SJCRH30 (cell line): ENCODE measurements around the gene CENPVL1. TPM values are rescaled to one million over a fixed set of nuclear protein-coding genes. Genes with fewer than 3 reads are reported as not detected.

Experiments used
- DNase-seq, 2 experiments: peaks; one replicate each; pipeline ENCODE4 v3.0.0-alpha.2; 2015 to 2020
- H3K27ac ChIP-seq: fragments of 250-450 bp; sonication (Bioruptor Pico); 2 replicates; pipeline ENCODE4 v1.5.1; 2020; ENCODE audit warnings: mild to moderate bottlenecking, moderate library complexity
- H3K27me3 ChIP-seq: fragments of 250-450 bp; sonication (Bioruptor Pico); 2 replicates; pipeline ENCODE4 v1.5.1; 2020; ENCODE audit warnings: mild to moderate bottlenecking, moderate library complexity
- H3K36me3 ChIP-seq: fragments of 250-450 bp; sonication (Bioruptor Pico); 2 replicates; pipeline ENCODE4 v1.5.1; 2020; ENCODE audit warnings: mild to moderate bottlenecking, moderate library complexity
- H3K4me1 ChIP-seq: fragments of 250-450 bp; sonication (Bioruptor Pico); 2 replicates; pipeline ENCODE4 v1.5.1; 2020; ENCODE audit warnings: mild to moderate bottlenecking, moderate library complexity
- H3K4me3 ChIP-seq: fragments of 250-450 bp; sonication (Bioruptor Pico); 2 replicates; pipeline ENCODE4 v1.5.1; 2020; ENCODE audit warnings: mild to moderate bottlenecking, moderate library complexity
- H3K9me3 ChIP-seq: fragments of 250-450 bp; sonication (Bioruptor Pico); replicated peaks from 2 replicates; pipeline ENCODE4 v1.5.1; 2020; ENCODE audit warnings: mild to moderate bottlenecking, moderate library complexity
- total RNA-seq: library from RNA; depleted of rRNA; stranded (reverse); fragments of >200 nt; shearing (Covaris generic); gene quantifications from 2 replicates; pipeline ENCODE4 v1.2.3, GENCODE V29; 2014; rRNA removed

The CENPVL1 gene
- total RNA-seq, 1 experiment from 2014 or later = not detected

DNA sequence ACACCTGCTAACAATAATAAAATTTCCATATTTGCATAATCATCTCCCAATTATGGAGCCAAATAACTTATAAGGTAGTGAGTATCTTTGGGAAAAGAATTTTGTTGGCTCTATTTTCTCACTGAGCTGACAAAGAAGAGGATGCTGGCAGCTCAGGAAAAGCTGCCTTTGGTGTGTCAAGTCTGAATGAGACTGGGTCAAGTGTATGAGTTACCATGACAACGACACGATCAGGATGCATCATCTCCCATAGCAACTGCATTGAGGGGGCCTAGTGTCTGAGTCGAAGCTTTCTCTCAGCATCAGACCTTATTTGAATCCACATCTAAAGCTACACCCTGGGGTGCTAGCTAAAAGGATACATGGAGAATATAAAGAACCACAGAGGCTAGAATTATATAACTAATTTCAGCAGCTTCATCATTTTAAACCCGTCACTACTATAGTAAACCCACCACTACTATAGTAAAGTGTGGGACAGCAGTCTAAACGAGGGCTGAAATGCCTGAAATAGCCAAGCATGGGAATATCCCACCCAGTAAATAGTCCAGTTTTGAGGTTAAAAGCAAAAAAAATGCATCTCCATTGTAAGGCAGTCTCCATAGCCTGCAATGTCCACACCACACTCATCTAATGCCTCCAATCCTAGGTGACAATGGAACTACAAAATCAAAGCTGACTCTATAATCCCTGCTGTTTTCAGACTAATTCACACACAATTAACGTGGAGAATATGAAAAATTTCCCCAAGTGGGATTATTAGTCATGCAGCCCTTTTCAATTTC lies 48.9 kb downstream of the CENPVL1 start:
- Histone ChIP-seq H3K27me3 (no peaks in the 10 kb centered on the region), H3K36me3 (no peaks in the 10 kb centered on the region), H3K4me3 (no peak overlapping the region), H3K27ac (no peak overlapping the region), H3K4me1 (no peaks in the 10 kb centered on the region), H3K9me3 (no peaks in the 10 kb centered on the region)
- DNase-seq = no peak

DNA sequence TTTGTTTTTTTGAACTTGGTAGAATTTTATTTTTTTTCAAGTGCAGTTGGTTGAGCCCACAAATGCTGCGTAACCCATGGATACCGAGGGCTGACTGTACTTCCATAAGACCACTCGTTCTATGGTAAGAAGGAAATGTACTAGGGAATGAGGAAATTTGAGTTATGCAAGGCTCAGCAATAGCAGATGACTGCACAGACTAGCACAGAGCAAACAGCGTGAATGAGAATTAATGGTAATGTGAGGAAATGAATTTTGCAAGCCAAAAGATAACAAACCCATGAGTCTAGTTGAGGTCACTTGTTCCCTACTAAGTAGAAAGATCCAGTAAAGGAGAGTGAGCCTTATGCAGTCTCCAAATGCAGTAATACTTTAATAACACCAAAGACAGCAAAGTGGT lies 50.3 kb downstream of the CENPVL1 start:
- Histone ChIP-seq H3K27me3 (no peaks in the 10 kb centered on the region), H3K4me3 (no peak overlapping the region), H3K9me3 (no peaks in the 10 kb centered on the region), H3K4me1 (no peaks in the 10 kb centered on the region), H3K27ac (no peak overlapping the region), H3K36me3 (no peaks in the 10 kb centered on the region)
- no peak for DNase-seq

Other genes starting within 250 kb of the CENPVL1 start
- gene NUDT11, start 213.9 kb upstream of the CENPVL1 start, total RNA-seq = 33.7 and 35.8 TPM in 2 replicates
- not detected in 2 replicates for gene CENPVL3, start 91.6 kb upstream of the CENPVL1 start, total RNA-seq
- gene CENPVL2, start 27.7 kb upstream of the CENPVL1 start, total RNA-seq = not detected in 2 replicates
- gene GSPT2, start 32.9 kb downstream of the CENPVL1 start, total RNA-seq = 11.4 and 12.1 TPM in 2 replicates
- gene MAGED1, start 183.1 kb downstream of the CENPVL1 start, total RNA-seq = 101 and 102 TPM in 2 replicates